Left kidney (tissue), 2 donors: ENCODE measurements around the gene SPNS1. TPM values are rescaled to one million over a fixed set of nuclear protein-coding genes. Genes with fewer than 3 reads are reported as not detected.
"Not testable (repeated sequence)": the region's sequence is repeated elsewhere in the genome, so short reads cannot be mapped to it uniquely, and the experiment has no call there.

Experiments
- DNase-seq: peaks from one replicate; pipeline ENCODE4 v3.0.0-alpha.2; 2013
- polyA plus RNA-seq: library from polyadenylated mRNA; unstranded; fragments of 120-200 nt; gene quantifications from one replicate; pipeline ENCODE4 v1.2.1, GENCODE V29; 2013; ENCODE audit not compliant: insufficient read length

The SPNS1 gene
- polyA plus RNA-seq, 1 donor: 40.1 TPM

DNA sequence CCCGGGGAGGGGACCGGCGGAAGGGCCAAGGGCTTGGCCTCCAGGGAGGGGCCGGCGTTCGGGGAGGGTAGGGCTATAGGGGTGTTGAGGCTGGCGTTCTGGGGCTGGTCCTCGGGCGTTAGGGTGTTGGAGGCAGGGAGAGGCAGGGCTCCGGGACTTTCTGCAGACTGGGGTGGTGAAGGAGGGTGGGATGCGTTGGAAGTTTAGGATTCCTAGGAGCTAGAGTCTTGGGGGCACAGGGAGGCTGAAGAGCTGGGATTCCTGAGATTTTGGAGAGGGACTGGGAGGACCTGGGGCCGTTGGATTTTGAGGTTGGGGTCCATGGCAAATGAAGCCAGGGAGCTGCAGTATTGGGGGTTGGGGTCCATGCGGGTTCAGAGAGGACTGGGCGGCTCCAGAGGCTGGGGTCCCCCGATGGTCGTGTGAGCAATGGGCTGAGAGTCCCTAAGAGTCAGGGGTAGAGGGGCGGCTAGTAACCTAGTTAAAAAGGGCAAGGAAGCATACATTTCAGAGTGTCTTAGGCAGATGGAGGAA, 23.1 kb upstream of the SPNS1 start:
- no peak for DNase-seq

DNA sequence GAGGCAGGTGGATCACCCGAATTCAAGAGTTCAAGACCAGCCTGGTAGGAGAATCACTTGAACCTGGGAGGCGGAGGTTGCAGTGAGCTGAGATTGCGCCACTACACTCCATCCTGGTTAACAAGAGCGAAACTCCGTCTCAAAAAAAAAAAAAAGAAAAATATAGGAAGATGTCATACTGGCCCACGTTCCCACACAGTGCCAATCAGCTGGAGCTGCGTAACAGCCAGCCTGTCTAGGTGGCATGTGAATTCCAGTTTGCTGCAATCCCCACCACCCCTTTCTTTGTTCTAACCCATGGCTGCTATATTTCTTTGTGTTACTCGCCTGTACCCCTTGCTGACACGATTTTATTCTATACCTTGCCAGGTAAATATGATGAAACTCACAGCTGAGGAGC, 16.4 kb upstream of the SPNS1 start:
- no peak for DNase-seq

DNA sequence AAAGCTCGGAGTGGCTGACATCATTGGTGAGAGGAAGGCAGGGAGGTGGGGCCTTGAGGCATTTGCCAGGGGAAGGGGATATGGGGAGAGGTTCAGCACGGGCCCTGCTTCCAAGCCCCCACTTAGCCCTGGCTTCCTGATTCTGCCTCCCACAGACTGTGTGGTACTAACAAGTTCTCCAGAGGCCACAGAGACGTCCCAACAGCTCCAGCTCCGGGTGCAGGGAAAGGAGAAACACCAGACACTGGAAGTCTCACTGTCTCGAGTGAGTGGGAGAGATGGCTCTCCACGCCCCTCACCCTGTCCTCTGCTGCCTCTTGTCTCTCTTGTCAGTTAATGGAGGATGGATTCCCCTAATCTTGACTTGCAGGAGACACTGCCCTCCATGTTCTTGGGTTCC, 15.7 kb upstream of the SPNS1 start:
- no peak for DNase-seq

DNA sequence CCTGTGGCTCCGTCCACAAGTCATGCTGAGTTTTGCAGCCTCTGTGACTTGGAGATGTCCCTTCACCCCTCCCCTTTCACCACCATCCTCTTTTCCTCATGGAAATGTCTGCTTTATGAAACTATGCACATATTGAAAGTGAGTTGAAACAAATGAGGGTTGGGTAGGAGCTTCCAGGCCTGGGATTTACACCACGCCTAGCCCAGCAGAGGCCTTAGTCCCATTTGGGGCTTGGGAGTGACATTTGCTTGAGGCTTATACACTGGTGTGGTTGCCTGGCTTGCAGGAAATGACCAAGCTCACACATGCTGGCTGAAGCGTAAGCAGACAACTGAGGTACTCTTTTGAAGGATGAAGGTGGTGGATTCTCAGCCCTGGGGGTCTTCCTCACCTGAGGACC, 10.5 kb upstream of the SPNS1 start:
- no peak for DNase-seq

DNA sequence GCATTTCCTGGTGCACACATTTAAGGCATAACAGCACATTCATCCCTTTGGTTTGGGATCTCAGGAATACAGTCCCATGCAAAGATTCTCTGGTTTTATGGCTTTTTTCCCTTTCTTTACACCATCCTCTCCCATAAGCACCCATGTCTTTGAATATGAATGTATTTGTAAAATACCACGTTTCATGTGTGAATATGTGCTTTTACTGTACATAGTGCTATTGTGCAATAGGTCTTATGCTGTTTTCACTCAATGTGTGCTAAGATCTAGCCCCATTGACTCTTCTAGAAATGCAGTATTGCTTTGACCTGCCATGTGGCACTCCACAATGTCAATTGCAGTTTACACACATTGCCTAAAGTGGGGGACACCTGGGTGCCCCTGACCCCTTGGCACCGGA, 10.1 kb upstream of the SPNS1 start:
- DNase-seq: no peak

DNA sequence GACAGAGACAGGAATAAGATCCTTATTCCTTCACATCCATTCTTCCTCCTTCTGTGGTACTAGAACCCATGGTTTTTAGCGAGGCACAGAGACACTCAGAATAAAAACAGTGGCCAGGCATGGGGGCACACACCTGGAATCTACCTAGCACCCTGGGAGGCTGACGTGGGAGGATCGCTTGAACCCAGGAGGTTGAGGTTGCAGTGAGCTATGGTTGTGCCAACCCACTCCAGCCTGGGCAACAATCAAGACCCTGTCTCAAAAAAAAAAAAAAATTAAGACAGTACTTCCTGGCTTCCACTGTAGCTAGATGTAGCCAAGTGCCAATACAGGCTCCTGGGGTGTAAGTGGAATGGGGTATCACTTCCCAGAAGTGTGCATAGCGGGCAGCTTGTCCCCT, 7.4 kb upstream of the SPNS1 start:
- DNase-seq: no peak

DNA sequence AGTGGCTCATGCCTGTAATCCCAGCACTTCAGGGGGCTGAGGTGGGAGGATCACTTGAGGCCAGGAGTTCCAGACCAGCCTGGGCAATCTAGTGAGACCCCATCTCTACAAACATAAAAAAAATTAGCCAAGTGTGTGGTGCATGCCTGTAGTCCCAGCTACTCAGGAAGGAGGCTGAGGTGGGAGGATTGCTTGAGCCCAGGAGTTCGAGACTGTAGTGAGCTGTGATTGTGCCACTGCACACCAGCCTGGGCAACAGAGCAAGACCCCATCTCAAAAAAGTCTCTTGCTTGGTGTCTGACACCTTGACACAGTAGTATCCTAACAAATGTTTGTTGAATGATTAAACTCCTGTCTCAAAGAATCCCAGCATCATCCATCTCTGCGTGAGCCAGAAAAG, 4.9 kb upstream of the SPNS1 start:
- DNase-seq: not testable (repeated sequence)

DNA sequence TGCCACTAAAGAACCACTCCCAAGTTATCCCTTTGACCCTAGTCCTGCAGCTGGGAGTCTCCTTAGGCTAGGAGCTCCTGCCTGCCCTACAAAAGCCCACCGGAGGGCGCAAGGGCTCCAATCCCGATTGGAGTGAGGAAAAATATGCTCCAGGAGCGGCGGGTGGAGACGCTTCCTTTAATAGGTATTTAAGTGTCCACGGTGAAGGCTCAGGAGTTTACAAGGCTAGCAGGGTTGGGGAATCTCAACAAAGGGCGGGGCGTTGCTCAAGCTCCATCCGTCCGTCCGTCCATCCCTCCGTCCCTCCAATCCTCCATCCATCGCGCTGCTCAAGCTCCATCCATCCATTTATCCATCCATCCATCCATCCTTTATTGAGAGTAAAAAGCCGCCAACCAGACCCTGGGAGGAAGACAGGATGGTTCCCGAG, 556 bp upstream of the SPNS1 start:
- peak; percentile 52 for DNase-seq

DNA sequence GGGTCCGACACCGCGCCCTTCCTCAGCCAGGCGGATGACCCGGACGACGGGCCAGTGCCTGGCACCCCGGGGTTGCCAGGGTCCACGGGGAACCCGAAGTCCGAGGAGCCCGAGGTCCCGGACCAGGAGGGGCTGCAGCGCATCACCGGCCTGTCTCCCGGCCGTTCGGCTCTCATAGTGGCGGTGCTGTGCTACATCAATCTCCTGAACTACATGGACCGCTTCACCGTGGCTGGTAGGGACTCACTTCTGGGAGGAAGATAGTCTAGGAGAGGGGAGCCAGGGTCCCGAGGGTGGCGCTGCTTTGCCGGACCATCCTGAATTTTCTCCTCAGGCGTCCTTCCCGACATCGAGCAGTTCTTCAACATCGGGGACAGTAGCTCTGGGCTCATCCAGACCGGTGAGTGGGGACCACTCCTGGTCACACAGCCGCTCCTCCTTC, 601 bp downstream of the SPNS1 start:
- no peak for DNase-seq

DNA sequence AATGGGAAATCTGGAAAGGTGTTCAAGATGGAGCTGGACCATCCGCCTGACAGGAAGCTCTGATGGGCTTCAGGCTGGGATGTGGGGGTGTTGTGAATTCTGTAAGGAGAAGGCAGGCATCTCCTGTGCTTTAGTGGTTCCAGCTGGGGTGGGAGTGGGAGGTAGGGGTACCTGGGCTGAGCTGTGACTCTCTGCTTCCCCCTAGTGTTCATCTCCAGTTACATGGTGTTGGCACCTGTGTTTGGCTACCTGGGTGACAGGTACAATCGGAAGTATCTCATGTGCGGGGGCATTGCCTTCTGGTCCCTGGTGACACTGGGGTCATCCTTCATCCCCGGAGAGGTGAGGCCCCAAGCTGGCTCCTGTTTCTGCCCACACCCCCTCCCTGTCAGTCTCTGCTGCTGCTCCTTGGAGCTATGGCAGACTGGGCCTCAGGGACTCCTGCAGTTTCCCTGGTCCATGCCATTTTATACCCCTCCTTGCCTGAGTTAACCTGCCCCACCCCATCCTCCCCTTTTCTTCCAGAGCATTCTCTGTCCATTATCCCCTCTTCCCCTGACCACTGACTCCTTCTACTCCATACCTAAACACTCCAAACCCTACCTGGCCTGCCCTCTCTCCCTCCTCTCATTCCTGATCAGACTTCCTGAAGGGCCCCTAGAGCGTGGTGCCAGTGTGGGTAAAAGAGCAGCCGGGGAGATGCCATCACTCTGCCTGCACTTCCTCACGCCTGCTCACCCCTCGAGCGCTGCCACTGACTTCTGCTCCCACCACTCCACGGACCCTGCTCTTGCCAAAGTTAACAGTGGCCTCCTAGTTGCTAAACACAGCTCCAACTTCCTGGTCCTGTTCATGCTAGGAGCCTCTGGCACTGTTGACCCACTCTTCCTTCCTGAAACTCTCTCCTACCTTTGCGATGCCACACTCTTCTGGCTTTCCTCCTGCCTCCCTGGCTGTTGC, 3.4 kb downstream of the SPNS1 start:
- peak; percentile 7 for DNase-seq

DNA sequence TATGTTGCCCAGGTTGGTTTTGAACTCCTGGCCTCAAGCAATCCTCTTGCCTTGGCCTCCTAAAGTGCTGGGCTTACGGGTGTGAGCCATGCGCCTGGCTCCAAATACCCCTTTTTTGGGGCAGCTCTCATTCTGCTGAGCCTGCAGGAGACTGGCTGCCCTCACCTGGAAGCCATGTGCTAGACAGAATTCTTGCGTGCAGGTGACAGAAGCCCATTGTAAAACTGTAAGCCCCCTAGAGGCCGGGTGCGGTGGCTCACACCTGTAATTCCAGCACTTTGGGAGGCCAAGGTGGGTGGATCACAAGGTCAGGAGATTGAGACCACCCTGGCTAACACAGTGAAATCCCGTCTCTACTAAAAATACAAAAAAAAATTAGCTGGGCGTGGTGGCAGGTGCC, 5.8 kb downstream of the SPNS1 start:
- not testable (repeated sequence) for DNase-seq

DNA sequence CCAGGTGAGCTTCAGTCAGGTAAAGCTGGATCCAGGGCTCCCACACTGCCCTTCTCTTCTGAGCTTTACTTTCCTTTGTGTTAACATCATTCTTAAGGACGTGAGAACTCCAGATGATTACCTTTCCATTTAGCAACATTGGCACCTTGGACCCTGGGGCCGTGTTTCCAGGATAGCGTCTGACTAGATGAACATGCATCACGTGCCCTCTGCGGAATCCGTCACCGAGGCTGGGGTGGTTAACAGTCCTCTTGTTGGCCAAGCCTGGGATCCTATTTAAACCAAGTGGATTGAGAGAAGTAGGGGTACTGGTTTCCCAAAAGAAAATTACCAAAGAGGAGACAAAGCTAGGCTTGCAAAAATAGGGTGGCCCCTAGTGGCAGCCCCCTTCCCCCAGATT, 6.4 kb downstream of the SPNS1 start:
- no peak for DNase-seq

DNA sequence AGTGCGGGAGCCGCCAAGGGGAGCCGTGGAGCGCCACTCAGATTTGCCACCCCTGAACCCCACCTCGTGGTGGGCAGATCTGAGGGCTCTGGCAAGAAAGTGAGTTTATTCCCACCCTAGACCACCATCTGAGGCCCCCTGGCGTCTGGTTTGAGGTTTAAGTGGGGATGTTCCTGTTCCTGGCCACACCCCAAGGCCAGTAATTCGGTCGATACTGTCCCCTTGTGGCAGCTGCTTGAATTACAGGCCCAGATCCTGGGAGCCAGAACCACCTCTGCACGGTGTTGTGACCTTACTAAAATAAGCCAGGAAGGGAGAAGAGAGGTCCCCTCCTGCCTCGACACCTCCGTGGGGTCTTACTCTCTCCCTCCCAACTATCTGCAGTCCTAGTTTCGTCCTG, 6.9 kb downstream of the SPNS1 start:
- no peak for DNase-seq

DNA sequence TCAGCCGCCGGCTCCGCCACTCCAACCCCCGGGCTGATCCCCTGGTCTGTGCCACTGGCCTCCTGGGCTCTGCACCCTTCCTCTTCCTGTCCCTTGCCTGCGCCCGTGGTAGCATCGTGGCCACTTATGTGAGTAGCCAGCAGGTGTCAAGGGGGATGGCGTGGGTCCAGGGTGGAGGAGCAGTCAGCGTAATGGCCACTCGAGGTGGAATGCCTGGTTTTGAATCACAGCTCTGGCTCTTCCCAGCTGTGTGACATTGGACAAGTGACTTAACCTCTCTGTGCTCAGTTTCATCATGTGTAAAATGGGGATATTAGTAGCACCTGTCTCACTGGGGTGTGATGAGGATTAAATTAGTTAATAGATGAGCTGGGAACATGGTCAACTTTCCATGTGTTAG, 7.8 kb downstream of the SPNS1 start:
- DNase-seq: no peak

DNA sequence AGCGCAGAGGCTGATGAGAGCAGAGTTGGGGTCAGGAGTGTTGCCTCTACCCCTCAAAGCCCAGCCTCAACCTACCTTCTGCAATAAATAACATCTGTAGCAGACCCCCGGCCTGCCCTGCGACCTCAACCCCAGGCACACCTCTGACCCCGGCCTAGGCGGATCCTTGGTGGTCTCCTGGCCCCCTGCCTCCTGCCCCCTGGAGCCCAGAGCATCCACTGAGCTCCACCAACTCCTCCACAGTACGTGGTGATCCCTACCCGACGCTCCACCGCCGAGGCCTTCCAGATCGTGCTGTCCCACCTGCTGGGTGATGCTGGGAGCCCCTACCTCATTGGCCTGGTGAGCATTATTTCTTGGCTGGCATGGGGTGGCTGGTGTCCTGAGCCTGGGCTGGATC, 8.4 kb downstream of the SPNS1 start:
- no peak for DNase-seq

DNA sequence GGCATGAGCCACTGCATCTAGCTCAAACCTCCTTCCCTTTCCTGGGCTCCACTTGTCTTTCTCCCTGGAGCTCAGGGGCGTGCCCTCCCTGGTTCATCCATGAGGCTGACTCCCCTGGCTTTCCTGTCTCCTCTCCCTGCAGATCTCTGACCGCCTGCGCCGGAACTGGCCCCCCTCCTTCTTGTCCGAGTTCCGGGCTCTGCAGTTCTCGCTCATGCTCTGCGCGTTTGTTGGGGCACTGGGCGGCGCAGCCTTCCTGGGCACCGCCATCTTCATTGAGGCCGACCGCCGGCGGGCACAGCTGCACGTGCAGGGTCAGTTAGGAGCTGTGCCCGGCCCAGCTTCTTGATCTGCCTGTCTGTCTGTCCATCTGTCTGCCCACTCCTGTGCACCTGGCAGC, 9.1 kb downstream of the SPNS1 start:
- DNase-seq: no peak

DNA sequence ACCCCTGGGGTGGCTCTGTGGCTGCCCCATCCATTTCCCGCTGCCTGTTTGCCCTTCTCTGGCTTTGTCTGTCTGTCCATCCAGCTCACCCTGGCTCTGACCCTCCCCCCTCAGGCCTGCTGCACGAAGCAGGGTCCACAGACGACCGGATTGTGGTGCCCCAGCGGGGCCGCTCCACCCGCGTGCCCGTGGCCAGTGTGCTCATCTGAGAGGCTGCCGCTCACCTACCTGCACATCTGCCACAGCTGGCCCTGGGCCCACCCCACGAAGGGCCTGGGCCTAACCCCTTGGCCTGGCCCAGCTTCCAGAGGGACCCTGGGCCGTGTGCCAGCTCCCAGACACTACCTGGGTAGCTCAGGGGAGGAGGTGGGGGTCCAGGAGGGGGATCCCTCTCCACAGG, 9.5 kb downstream of the SPNS1 start:
- no peak for DNase-seq

DNA sequence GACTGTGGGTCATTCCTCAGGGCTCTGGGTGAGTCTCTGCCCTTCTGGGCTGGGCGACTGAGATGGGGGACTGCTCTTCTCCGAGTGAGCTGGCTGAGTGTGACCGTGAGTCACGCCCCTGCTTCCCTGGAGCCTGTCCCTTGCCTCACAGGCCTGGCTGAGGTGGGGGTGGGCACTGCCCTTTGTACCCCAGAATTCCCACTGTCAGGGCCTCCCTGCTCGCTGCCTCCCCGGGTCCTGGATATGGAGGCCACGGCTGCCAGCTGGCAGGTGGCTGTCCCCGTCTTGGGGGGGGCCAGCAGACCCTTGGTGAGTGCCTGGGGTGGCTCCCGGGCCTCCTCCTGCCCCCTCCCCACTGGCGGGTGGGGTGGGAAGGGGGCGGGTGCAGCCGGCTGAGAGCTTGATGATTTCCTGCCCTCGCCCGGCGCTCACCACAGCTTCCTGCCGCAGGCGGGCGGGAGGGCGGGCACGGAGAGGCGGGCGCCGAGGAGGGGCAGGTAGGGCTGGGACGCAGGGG, 10.1 kb downstream of the SPNS1 start, which contains the start of gene LAT:
Gene LAT (plus strand): TSS at position 434 of the 517 bp plus-strand sequence. CDS start 366 bp downstream, outside the sequence.
- no peak for DNase-seq

DNA sequence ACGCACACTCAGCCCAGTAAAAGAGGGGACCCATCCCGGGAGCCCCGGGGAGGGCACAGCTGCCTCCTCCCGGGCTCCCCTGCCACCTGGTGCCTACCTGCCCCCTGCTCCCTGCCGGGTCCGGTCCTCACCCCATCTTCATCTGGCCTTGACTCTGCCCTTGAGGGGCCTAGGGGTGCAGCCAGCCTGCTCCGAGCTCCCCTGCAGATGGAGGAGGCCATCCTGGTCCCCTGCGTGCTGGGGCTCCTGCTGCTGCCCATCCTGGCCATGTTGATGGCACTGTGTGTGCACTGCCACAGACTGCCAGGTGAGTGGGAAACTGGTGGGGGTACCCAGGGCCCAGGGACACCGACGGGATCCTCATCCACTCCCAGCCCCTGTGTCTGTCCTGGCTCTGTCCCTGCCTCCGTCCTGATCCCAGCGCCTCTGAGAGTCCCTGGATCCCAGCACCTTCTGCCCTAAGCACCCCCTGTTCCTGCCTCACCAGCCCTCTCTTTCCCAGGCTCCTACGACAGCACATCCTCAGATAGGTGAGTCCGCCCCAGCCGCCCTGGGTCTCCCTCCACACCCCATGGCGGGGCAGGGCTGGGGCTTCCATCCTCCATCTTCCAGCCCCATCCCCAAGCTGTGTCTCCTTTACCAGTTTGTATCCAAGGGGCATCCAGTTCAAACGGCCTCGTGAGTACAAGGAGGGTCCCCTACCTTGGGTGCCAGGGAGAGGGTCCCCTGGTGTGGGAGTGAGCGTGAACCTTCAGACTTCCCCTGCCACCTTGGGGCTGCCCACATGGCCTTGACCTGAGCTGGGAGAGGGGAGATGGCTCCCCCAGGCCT, 10.8 kb downstream of the SPNS1 start:
- no peak for DNase-seq

DNA sequence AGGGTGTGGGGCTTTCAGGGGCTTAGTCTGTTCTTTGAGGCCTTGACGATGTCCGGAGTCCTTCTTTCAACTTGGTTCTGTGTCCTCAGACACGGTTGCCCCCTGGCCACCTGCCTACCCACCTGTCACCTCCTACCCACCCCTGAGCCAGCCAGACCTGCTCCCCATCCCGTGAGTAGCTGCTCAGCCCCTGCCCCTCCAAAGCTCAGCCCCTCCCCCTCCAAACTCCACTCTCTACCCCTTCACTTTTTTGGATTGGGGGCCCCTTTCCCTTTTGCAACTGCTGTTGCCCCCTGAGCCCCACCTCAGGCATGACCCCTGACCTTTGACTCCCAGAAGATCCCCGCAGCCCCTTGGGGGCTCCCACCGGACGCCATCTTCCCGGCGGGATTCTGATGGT, 11.5 kb downstream of the SPNS1 start:
- no peak for DNase-seq

DNA sequence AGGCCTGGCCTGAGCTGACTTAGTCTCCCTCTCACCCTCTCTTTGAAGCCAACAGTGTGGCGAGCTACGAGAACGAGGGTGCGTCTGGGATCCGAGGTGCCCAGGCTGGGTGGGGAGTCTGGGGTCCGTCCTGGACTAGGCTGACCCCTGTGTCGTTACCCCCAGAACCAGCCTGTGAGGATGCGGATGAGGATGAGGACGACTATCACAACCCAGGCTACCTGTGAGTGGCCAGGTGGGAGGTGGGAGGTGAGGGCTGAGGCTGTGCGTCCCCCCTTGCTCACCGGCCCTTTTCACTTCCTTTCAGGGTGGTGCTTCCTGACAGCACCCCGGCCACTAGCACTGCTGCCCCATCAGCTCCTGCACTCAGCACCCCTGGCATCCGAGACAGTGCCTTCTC, 11.9 kb downstream of the SPNS1 start:
- no peak for DNase-seq

DNA sequence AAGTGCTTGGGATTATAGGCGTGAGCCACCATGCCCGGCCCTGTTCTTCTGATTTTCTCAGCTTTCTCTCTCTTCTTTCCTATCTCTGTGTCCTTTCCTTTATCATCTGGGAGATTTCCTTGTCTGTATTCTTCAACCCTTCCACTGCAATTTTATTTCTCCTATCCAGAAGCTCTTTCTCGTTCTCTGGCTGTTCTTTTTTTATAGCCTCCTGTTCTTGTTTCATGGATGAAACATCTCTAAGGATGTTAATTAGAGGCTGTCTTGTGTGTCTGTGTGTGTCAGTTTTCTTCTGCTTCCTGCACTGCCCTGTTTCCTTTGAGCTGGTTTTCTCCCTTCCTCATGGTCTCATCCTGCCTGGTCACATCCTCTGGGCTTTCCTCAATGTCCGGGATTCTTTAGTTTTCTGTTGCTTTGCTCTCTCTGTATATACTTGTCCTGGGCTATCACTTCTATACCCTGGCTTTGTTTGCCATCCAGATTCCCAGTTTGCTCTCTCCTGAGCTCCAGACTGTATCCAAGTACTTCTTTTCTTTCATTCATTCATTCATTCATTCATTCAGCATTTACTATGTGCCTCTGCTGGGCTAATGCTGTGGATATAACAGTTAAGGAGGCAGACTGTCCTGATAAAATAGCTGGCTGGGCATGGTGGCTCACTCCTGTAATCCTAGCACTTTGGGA, 12.7 kb downstream of the SPNS1 start:
- no peak for DNase-seq
